Left renal pelvis (tissue), 4 donors: ENCODE results near the gene CA10. TPM values are rescaled to one million over a fixed set of nuclear protein-coding genes. Genes with fewer than 3 reads are reported as not detected.

Source experiments
- DNase-seq, 4 donors: peaks; one replicate each; pipeline ENCODE4 v3.0.0-alpha.2; 2013; ENCODE audit warnings: low read depth in 4 of 4, low spot score in 3 of 4
- polyA plus RNA-seq, 4 donors: library from polyadenylated mRNA; unstranded; fragments of 120-200 nt; gene quantifications; one replicate each; pipeline ENCODE4 v1.2.1, GENCODE V29; 2013; ENCODE audit not compliant: insufficient read length in 4 of 4

The CA10 gene
- polyA plus RNA-seq, 4 donors, result 6.7 to 16.1 (median 10.7) TPM

DNA sequence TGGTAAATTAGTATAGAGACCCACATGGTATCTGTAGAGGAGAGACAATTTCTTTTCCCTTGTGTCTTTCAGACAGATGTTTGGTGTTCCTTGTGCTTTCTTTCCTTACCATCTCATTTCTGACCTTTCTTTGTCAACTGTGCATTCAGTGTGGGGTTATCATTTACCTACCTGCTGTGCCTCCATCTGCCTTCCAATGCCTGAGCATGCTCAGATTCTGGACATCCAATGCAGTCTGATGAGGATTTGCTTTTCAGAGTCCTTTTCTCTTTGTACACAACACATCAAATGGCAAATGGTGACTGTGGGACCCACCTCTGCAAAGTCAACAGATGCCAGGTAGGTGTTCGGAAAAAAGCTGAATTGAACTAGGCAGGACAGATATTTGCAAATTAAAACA, 364.8 kb downstream of the CA10 start:
- DNase-seq, result no peak

DNA sequence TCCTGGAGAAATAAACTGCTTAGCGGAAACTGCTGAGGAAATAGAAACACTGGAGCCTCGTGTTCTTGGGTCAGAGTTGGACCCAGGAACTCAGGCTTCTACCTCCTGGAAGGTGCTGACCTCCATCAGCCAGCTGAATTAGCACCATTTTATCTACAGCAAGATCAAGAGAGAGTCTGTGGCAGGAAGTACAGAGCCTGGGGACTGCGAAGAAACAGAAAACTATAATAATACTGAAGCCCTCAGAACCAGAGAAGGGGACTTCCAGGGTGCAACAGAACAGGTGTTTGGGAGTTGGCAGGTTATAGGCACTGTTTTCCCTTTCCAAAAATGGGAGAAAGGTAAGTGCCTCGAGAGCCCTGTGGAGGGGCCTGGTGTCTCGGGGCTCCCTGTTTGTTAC, 379.7 kb downstream of the CA10 start:
- DNase-seq, result no peak

DNA sequence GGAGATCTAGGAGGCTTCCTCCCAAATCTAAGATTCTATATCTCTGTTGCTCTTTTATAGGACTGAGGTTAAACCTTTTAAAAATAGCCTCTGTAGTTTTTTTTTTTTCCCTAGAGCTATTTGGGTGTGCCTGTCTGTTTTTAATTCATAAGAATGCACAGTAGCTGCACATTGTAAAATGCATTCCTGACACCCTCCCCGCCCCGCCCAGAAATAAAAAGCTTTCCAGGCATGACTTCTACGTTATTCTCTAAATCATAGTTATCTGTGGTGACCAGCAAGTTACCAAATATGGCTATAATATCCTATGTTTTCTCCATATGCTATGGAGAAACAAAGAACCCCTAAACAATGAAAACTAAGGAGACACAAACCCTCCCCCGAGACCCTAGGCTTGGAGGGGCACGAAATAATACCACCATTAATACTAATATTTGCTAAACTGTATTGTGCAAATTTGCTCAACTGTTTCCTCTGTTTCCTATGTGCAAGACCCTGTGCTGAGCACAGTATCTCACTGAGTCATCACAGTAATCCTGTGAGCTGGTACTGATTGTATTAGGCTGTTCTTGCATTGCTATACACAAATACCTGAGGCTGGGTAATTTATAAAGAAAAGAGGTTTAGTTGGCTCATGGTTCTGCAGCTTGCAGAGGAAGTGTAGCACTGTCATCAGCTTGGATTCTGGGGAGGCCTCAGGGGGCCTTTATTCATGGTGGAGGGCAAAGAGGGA, 388.3 kb downstream of the CA10 start:
- DNase-seq, result no peak

DNA sequence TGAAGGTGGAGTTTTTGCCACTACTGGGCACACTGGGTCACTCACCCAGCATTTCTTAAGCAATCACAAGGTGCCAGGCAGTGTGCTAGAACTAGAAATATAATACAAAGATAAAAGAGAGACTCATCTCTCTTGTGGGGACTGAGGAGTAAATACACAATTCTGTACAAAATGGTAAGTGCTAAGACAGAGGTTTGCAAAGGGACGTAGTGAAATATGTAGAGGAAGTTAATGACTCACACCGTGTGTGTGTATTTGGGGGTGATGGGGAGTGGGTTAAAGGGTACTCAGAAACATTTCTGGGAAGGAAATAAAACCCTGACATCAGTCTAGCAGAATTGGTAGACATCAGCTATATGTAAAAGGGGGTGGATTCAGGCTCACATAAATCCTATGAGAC, 389.3 kb downstream of the CA10 start:
- DNase-seq, result no peak

DNA sequence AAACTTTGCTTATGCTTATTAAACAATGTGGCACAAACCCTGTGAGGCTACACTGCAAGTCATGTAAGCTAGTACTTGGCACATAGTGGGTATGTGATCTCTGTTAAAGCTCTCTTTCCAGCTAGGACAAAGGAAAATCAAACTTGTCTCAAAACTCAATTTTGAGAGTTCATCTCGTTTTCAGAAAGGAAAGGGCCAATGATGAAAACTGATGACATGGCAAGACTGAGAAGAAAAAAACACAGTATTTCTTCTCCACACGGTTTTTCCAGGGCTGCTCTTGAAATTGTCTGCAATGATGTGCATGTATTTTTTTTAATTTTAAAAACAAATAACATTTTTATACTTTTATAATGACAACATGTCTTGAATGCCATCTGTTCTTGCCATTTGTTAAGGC, 389.8 kb downstream of the CA10 start:
- DNase-seq, result no peak

DNA sequence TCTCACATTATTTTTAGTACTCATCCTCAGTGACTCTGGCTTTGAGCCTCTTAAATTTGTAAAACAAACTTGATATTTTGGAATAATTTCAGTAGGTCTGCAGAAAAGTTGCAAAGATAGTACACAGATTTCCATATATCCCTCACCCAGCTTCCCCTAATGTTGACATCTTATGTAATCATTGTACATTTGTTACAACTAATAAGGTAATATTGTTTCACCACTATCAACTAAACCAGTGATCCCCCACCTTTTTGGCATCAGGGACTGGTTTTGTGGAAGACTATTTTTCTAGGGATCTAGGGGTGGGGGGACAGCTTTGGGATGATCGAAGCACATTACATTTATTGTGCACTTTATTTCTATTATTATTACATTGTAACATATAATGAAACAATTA, 391.2 kb downstream of the CA10 start:
- no peak for DNase-seq

DNA sequence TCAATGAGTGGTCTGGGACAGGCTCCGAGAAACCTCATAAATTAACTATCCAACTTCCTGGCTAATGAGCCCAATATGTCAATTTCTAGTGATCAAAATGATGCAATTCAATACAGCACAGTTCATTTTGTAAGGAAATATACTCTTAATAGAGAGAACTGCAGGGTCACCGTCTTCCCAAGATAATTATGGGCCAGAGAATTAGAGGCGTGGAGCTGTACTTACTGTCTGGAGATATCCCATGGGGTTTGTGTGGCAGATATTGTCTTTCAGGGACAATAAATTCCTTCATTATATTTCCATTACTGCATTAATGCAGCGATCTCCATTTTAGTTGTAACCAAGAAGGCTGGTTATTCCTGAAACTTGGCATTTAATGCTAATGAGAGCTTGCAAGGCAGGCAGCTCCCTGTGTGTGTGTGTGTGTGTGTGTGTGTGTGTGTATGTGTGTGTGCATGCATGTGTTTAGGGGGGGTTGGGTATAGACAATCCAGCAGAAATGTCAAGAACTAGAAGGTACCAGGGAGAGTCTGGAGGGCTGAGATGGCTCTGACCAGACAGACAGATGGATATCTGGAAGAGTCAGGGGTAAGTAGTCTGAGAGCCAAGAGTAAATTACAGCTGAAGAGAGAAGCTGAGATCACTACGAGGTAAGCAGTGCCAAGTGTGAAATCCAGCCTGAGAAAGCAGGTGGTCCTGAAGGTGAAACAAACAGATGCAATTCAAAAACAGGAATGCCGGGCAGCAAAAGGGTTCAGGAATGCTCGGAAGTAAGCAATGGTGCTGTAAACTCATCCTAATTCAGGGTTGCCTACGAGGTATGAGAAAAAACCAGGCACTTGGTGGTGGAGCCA, 393.0 kb downstream of the CA10 start:
- DNase-seq, result no peak

DNA sequence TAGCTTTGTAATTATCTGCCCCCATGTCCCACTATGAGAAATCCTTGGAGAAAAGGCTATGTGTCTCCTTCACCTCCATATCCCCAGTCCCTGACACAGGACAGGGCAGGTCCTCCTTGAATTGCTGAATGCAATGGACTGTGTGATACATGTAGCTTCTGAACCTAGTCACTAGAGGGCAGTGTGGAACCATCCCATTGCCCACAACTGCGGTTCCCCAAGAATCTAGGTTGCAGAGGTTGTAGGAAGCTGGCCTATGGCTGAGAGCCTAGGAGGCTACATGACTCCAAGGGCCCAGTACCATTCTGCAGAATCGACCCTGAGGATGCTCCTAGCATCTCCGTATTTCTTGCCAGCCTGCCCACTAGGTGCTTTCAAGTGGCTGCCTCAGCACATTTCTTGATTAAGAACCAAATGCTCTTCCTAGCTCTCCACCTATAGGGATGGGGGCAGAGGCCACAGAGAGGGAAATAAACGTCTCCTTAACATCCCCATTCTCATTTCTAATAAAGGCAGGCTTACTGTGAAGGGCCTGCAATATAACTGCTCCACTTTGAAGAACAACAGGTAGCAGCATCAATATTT, 394.0 kb downstream of the CA10 start:
- DNase-seq, result peak; percentile 31 to 50 (median 43)

DNA sequence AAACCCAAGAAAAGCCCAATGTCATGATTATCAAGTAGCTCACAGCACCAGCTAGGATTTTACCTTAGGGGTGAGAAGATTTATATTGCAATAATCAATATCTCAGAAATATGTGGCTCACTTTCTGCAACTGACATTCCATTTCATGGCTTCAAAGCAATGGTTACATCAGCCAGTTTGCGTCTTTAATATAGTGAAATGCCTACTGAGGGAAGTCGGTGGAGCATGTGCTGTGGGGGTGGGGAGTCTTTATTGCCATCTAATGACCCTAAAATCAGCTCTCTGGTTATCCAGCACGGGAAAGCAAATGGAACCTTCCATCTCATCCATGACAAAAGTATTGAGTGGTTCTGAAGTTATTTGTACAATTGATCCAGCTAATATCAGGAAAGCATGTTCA, 395.5 kb downstream of the CA10 start:
- DNase-seq, result no peak

DNA sequence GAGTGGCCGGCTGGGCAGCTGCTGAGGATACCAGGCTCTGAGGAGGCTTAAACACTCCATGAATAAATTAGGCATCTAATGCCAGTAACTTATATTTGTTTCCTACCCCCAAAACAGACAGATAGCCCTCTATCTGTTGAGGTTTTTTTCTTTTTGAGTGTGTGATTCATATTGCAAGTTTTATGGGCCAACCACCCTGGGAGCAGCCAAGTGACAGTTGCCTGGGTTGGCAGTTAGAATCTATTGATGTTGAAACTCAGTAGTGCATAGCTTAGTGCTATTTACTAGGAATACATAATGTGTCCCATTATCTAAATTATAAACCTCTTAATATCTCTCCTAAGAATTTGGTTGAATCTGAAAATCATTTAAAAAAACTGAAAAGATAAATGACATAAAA, 397.4 kb downstream of the CA10 start:
- DNase-seq, result no peak

DNA sequence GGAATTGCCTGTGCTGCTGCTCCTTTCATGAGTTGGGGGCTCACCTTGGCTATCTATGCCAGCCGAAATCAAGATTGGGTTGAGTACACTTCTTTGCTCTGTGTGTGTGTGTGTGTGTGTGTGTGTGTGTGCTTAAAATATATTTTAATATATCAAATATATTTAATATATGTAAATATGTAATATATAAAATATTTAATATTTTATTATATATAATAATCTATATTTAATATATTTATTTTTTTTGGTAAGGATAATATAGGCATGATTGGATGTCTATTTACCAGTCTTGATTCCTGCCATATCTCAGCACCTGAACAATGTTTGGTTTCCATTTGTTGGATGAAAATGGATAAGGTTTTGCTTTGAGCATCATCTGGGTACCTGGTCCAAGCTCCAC, 399.3 kb downstream of the CA10 start:
- no peak for DNase-seq

DNA sequence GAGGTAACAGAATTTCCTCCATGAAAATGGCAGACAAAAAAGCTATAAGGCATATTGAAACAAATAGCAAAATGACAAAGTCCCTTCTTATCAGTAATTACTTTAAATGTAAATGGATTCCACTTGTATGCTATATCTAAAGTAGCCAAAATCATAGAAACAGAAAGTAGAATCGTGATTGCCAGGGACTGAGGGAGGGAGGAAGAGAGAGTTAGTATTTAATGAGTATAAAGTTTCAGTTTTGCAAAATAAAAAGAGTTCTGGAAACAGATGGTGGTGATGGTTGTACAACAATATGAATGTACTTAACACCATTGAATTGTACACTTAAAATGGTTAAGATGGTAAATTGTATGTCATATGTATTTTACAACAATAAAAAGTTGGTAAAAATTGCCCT, 407.4 kb downstream of the CA10 start:
- no peak for DNase-seq

DNA sequence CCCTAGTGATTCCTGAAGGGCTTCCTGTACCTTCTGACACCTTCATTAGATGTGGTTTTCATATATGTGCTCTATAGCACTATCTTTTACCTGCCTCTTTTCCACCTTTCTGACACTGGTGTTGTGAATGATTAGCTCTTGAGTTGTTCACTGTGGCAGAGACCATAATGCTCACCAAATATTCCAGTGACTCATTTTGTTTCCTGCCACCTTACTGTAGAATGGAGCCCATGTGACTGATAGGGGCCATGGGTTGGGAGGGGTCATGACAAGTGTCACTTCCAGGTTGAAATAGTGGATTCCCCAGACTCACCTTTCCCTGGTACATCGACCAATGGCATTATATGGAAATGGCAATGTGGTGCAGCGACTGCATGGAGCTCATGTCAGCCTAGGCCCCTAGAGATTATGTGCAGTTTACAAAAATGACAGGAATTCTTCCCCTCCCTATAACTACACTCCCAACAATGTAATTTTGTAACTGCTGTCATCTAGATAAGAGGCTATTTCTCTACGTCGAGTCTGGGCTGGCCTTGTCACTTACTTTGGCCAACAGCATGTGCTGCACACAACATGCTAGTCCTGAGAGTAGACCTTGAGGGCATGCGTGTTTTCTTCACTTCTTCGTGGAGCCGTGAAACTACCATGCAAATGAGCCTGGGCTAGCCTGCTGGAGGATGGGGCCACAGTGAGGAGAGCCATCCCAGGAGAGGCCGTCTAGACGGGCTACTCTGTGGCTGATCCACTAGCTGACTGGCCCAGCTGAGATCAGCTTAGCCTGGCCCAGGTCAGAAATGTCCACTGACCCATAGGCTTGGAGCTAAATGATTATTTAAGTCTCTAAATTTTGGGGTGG, 409.5 kb downstream of the CA10 start:
- no peak for DNase-seq

DNA sequence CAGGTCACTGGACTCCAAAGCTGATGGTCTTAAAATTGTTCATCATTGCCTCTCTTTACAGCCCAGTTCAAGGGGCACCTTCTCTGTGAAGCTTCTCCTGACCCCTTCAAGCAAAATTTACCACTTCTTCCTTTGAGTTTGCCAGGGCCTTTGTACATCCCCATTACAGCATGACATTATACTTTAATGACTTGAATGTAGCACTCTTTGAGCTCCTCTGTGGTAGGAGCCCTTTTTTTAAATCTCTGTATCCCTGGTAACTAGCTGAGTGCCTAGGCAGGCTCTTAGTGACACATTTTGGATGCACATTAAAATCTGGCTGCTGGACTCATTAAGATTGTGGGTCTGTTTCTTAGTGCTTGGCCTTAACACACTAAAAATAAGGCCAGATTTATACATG, 412.1 kb downstream of the CA10 start:
- no peak for DNase-seq

DNA sequence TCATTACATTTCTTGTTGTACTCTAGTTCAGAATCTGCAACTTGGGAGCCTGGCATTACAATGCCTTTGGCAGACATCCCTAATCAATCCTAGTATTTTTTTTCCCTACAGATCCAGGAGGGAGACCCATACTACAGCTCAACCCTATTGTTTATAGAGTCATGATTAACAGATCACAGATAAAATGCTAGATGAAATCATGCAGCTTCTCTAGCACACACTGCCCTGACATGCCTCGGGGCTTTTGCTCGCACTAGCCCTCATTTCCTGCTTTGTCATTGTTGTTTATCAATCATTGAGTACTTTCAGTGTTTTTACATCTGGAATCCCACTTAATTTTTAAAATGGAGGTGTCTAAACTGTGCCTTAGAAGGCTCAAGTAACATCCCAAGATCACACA, 412.5 kb downstream of the CA10 start:
- no peak for DNase-seq

DNA sequence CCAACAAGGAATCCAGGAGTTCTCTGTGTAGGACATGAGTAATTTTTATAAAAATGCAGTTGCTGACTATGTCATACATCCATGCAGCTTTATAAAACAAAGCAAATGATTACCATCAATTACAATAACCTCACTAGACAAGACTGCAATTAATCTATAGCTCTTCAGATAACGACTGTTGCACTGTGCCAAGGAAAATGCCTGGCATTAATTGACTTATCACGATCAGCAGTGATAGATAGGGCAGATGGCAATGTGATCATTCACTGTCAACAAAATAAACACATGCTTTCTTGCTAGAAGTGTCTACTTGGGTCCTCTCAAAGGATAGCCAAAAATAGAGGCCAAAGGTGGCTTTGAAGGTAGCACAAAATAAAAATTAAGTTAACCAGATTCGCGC, 415.0 kb downstream of the CA10 start:
- DNase-seq, result no peak

DNA sequence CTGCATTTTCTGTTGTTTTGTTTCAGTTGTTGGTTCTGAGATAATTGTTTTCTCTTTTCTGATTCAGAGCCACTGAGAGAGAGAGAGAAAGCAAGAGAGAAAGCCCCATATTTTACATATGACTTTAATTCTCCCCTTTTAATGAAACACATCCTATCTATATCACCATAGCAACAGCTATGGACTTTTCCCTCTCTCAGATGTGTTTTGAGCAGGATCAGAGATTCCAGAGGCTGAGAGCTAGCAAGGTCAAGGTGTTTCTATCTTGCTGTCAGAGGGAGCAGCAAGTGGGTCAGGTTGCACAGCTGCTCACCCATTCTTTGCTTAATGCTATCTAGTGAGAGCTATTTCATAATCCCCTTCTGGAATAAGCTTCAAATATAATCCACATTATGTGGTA, 415.9 kb downstream of the CA10 start:
- DNase-seq, result no peak

DNA sequence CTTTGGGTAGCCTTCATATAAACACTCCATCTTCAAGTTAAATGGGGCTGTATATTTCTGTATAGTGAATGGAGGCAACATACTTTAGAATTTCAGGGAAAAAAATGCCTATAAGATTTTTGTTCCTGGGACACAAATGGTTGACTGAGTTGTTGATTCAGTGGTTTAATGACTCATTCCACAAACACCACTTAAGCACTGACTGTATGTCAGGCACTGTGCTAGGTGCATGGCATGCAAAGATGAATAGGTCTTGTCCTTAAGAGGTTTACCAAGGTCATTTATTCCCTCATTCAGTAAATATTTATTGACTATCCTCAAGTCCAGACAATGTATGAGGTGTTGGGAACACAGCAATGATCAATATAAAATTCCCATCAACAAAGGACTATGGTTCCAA, 417.1 kb downstream of the CA10 start:
- DNase-seq, result no peak

DNA sequence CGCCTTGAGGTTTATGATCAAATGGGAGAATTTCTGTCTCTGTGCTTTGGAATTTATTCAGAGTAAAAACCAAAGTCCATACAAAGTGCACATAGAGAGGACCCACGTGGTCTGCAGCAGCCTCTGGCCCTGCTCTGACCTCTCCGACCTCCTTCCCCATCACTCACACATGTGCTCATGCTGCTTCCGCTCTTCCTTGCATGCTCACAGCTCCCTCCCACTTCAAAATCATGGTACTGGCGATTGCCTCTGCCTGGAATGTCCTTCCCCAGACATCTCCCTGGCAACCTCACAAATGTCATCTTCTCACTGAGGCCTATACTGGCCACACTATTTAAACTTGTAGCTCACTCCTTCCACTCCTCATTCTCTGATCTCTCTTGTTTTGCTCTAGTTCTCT, 418.0 kb downstream of the CA10 start:
- no peak for DNase-seq

DNA sequence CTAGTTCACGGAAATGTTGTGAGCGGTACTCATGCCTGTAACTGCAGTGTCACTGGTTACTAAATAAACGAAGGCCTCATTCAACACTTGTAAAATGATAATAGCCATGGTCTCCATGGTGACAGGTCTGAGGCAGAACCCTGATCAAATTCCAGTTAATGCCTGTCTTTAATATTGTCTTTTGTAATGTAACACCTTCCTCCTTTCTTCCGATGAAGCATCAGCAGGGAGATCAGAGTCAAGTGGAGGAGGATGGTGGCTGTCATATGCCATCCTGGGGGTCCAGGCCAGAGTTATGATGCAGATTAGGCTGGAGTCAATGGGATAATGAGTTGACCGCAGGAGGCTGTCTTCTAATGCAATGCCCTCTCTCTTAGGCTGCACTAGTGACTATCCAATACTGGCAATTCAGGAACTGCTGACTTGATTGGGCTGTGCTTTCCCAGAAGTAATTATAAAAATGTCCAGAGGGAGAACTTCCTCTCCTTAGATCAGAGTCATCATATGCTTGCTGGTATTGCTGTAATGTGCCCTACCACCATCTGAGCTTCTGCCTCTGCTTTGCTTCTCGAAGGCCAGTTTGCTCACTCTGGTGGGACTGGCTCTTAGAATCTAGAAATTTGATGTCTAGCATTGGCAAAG, 419.1 kb downstream of the CA10 start:
- DNase-seq, result no peak
